VCaP (cell line): ENCODE data around the gene RHPN2.

Experiments
- H3K27ac ChIP-seq: fragments of 450-650 bp; 2 replicates; pipeline ENCODE4 v1.5.1; 2017
- CTCF ChIP-seq: fragments of 450-650 bp; conservative IDR thresholded peaks from 2 replicates; pipeline ENCODE4 v1.5.1; 2017; ENCODE audit warnings: mild to moderate bottlenecking, moderate library complexity

RHPN2 gene

GRCh38 chr19:33064792-33065550, at the start of gene RHPN2:
TSS of gene RHPN2 (minus strand) at chr19:33064888. CDS start at chr19:33064852, 36 bp downstream.
- no peak for TF ChIP-seq CTCF
- peak within 1 kb of the TSS; percentile 90 for H3K27ac ChIP-seq

- H3K27ac ChIP-seq: peak overlapping the region; percentile 51
- TF ChIP-seq CTCF: no peak
Observed at GRCh38 chr19:33114312-33114711, 49.6 kb upstream of the RHPN2 start.

- H3K27ac ChIP-seq: no peak overlapping the region
- no peak for TF ChIP-seq CTCF
Observed at GRCh38 chr19:33111587-33111986, 46.9 kb upstream of the RHPN2 start.

- H3K27ac ChIP-seq: no peak overlapping the region
- no peak for TF ChIP-seq CTCF
Observed at GRCh38 chr19:33110137-33110910, 45.6 kb upstream of the RHPN2 start.

- no peak for TF ChIP-seq CTCF
- H3K27ac ChIP-seq: no peak overlapping the region
Observed at GRCh38 chr19:33108161-33108560, 43.5 kb upstream of the RHPN2 start.

- no peak for TF ChIP-seq CTCF
Observed at GRCh38 chr19:33102893-33103292, 38.2 kb upstream of the RHPN2 start.

GRCh38 chr19:33100894-33101644, 36.4 kb upstream of the RHPN2 start:
- H3K27ac ChIP-seq: no peak overlapping the region
- TF ChIP-seq CTCF: no peak

More at GRCh38 chr19:33102893-33103292, 38.2 kb upstream of the RHPN2 start:
- H3K27ac ChIP-seq: no peak overlapping the region
